Measurements from ENCODE around the gene ZNF3.
"Not testable (repeated sequence)": the region's sequence is repeated elsewhere in the genome, so short reads cannot be mapped to it uniquely, and the experiment has no call there.

ZNF3 gene

GRCh38 chr7:100081535-100082102, at the start of gene ZNF3:
Gene ZNF3 (minus strand): TSS chr7:100081723. CDS start chr7:100077357, 4,366 bp downstream.
- CTCF ChIA-PET = interaction anchor here (0.5 to 1.1 kb wide), 2 partner anchors 77 to 165 kb away, joined by 5 to 6 read pairs; no protein-coding TSS in a partner anchor
- POLR2A ChIA-PET = interaction anchor here (0.8 to 2.5 kb wide), 6 partner anchors 20 to 88 kb away, joined by 3 to 26 read pairs (median 4); partner anchors contain the start of genes AP4M1, MCM7 and ZSCAN21
- no peak for TF ChIP-seq LEF1 (IDR thresholded peaks at IDR 0.05; ENCODE audit: borderline replicate concordance)
- no peak; the same call in 1 of the 2 replicates for TF ChIP-seq FOXM1 (IDR thresholded peaks at IDR 0.05; ENCODE audit: borderline replicate concordance)
- no peak for TF ChIP-seq BHLHE40 (IDR thresholded peaks at IDR 0.05; ENCODE audit: borderline replicate concordance)
- no peak for TF ChIP-seq CTBP1 (IDR thresholded peaks at IDR 0.05; ENCODE audit: borderline replicate concordance)
- TF ChIP-seq PKNOX1 (IDR thresholded peaks at IDR 0.05) = peak; percentile 95
- peak; percentile 94 for TF ChIP-seq L3MBTL2 (conservative IDR thresholded peaks at IDR 0.05)
- TF ChIP-seq SP1 (IDR thresholded peaks at IDR 0.05) = no peak
- TF ChIP-seq ZNF384 (IDR thresholded peaks at IDR 0.05) = no peak
- peak; percentile 94 for DNase-seq (ENCODE audit: extremely low spot score)

- CTCF ChIA-PET = interaction anchor here (0.7 to 1.8 kb wide), 13 partner anchors 8 to 298 kb away, joined by 3 to 8 read pairs (median 5); partner anchors contain the start of genes GAL3ST4, LAMTOR4 and ZCWPW1
- DNase-seq (ENCODE audit: extremely low spot score) = peak; percentile 77
Measured at GRCh38 chr7:100130608-100131453, 49.3 kb upstream of the ZNF3 start.

GRCh38 chr7:100130220-100130607, 48.7 kb upstream of the ZNF3 start:
- ChIA-PET POLR2A (interaction anchor here (1.0 to 2.7 kb wide), 4 partner anchors 8 to 118 kb away, joined by 3 to 16 read pairs (median 3); partner anchors contain the start of genes AP4M1 and MCM7), CTCF (interaction anchor here (0.7 to 1.8 kb wide), 10 partner anchors 9 to 298 kb away, joined by 3 to 8 read pairs (median 6); partner anchors contain the start of genes GAL3ST4, LAMTOR4 and ZCWPW1)
- not testable (repeated sequence) for DNase-seq (ENCODE audit: extremely low spot score)

More at GRCh38 chr7:100130608-100131453, 49.3 kb upstream of the ZNF3 start:
- POLR2A ChIA-PET = interaction anchor here (1.0 to 2.7 kb wide), 5 partner anchors 8 to 119 kb away, joined by 3 to 16 read pairs (median 3); partner anchors contain the start of genes AP4M1, MCM7 and ZKSCAN1
- TF ChIP-seq NFRKB (IDR thresholded peaks at IDR 0.05) = no peak
- no peak for TF ChIP-seq FOXM1 (IDR thresholded peaks at IDR 0.05; ENCODE audit: borderline replicate concordance)
- no peak for TF ChIP-seq BHLHE40 (IDR thresholded peaks at IDR 0.05; ENCODE audit: borderline replicate concordance)
- no peak for TF ChIP-seq HDGF (IDR thresholded peaks at IDR 0.05; ENCODE audit: borderline replicate concordance)
- 0 out of 2 replicates have a peak, but pooled peaks have one; percentile 18 for TF ChIP-seq L3MBTL2 (conservative IDR thresholded peaks at IDR 0.05)
- TF ChIP-seq LEF1 (IDR thresholded peaks at IDR 0.05; ENCODE audit: borderline replicate concordance) = no peak
- no peak for TF ChIP-seq ZNF384 (IDR thresholded peaks at IDR 0.05)
- TF ChIP-seq FOXK2 (IDR thresholded peaks at IDR 0.05) = no peak

GRCh38 chr7:100128637-100128963, 47.1 kb upstream of the ZNF3 start:
- no peak for DNase-seq (ENCODE audit: extremely low spot score)
- POLR2A ChIA-PET = interaction anchor here (0.6 to 2.7 kb wide), 10 partner anchors 12 to 149 kb away, joined by 3 to 16 read pairs (median 4); partner anchors contain the start of genes AP4M1, LAMTOR4, MCM7 and ZKSCAN1
- no peak for TF ChIP-seq TARDBP (IDR thresholded peaks at IDR 0.05)
- TF ChIP-seq ARNT (IDR thresholded peaks at IDR 0.05) = no peak
- no peak for TF ChIP-seq FOXA1 (IDR thresholded peaks at IDR 0.05)
- no peak for TF ChIP-seq SUZ12 (IDR thresholded peaks at IDR 0.05)
- TF ChIP-seq FOXM1 (IDR thresholded peaks at IDR 0.05; ENCODE audit: borderline replicate concordance) = no peak
- no peak for TF ChIP-seq SP1 (IDR thresholded peaks at IDR 0.05)
- TF ChIP-seq LEF1 (IDR thresholded peaks at IDR 0.05; ENCODE audit: borderline replicate concordance) = no peak
- TF ChIP-seq L3MBTL2 (conservative IDR thresholded peaks at IDR 0.05) = no peak
- no peak for TF ChIP-seq BHLHE40 (IDR thresholded peaks at IDR 0.05; ENCODE audit: borderline replicate concordance)
- TF ChIP-seq NFRKB (IDR thresholded peaks at IDR 0.05) = no peak
- no peak for TF ChIP-seq PKNOX1 (IDR thresholded peaks at IDR 0.05)
- CTCF ChIA-PET = interaction anchor here (0.6 kb wide), 1 partner anchor 46 kb away, joined by 3 read pairs; no protein-coding TSS in a partner anchor

- POLR2A ChIA-PET = interaction anchor here (0.6 to 1.9 kb wide), 9 partner anchors 13 to 148 kb away, joined by 3 to 14 read pairs (median 3); partner anchors contain the start of genes AP4M1, LAMTOR4, MCM7 and ZKSCAN1
- peak; percentile 35 for DNase-seq (ENCODE audit: extremely low spot score)
- TF ChIP-seq FOXM1 (IDR thresholded peaks at IDR 0.05; ENCODE audit: borderline replicate concordance) (no peak), L3MBTL2 (conservative IDR thresholded peaks at IDR 0.05) (no peak), BHLHE40 (IDR thresholded peaks at IDR 0.05; ENCODE audit: borderline replicate concordance) (no peak), LEF1 (IDR thresholded peaks at IDR 0.05; ENCODE audit: borderline replicate concordance) (no peak)
- CTCF ChIA-PET = interaction anchor here (0.6 kb wide), 1 partner anchor 45 kb away, joined by 3 read pairs; no protein-coding TSS in a partner anchor
Measured at GRCh38 chr7:100127866-100128636, 46.5 kb upstream of the ZNF3 start.
